ENCODE measurements around the gene ZDHHC24.

The ZDHHC24 gene

DNA sequence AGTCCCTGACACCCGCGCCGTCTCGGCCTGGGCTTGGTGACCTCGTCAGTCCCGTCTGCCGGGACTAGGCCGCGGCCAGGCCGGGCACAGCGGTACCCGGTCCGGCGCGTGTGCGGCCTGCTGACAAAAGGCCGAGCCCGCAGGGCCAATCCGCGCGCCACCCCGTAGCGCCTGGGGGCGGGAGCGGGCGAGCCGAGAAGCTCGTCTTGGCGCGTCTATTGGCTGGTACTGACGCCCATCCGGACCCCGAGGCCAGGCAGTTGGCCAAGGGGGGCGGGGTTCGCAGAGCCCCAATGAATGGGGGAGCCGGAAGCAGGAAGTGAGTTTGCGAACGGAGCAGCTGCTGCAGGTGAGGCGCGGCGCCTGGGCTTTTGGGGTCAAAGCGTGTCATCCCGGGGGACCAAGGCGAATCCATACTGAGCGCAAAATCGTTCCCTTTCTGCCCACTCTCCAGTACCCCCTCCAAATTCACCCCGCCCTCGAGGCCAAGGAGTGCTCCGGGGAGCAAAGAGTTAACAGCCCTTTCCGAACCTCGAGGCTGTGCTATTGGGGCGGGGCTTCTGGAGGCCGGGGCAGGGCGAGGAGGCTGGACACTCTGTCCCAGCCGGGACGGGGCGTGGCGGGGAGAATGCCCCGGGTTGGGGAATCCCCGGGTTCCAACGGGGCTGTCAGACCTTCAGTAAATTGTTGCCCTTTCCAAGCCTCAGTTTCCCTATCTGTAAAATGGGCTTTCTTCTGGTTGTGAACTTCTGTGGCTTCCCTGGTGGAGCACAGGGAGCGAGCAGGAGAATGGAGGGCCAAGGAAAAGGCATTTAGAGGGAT lies 65.5 kb downstream of the ZDHHC24 start, which contains the start of gene DPP3:
DPP3 (plus strand) TSS at position 318 of the 822 bp plus-strand sequence. CDS start 1,767 bp downstream, outside the sequence.
- ChIA-PET POLR2A (interaction anchor here (0.6 to 1.7 kb wide), 11 partner anchors 9 to 198 kb away, joined by 3 to 9 read pairs (median 5); partner anchors contain the start of genes BBS1, NPAS4, PELI3 and RBM4B), CTCF (interaction anchor here (0.6 to 5.8 kb wide), 8 partner anchors 11 to 198 kb away, joined by 3 to 66 read pairs (median 5); partner anchors contain the start of gene PELI3)
- TF ChIP-seq, protein P1, sequence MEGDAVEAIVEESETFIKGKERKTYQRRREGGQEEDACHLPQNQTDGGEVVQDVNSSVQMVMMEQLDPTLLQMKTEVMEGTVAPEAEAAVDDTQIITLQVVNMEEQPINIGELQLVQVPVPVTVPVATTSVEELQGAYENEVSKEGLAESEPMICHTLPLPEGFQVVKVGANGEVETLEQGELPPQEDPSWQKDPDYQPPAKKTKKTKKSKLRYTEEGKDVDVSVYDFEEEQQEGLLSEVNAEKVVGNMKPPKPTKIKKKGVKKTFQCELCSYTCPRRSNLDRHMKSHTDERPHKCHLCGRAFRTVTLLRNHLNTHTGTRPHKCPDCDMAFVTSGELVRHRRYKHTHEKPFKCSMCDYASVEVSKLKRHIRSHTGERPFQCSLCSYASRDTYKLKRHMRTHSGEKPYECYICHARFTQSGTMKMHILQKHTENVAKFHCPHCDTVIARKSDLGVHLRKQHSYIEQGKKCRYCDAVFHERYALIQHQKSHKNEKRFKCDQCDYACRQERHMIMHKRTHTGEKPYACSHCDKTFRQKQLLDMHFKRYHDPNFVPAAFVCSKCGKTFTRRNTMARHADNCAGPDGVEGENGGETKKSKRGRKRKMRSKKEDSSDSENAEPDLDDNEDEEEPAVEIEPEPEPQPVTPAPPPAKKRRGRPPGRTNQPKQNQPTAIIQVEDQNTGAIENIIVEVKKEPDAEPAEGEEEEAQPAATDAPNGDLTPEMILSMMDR (IDR thresholded peaks at IDR 0.05; ENCODE audit: insufficient read depth, low read length, missing control alignments) = no peak

DNA sequence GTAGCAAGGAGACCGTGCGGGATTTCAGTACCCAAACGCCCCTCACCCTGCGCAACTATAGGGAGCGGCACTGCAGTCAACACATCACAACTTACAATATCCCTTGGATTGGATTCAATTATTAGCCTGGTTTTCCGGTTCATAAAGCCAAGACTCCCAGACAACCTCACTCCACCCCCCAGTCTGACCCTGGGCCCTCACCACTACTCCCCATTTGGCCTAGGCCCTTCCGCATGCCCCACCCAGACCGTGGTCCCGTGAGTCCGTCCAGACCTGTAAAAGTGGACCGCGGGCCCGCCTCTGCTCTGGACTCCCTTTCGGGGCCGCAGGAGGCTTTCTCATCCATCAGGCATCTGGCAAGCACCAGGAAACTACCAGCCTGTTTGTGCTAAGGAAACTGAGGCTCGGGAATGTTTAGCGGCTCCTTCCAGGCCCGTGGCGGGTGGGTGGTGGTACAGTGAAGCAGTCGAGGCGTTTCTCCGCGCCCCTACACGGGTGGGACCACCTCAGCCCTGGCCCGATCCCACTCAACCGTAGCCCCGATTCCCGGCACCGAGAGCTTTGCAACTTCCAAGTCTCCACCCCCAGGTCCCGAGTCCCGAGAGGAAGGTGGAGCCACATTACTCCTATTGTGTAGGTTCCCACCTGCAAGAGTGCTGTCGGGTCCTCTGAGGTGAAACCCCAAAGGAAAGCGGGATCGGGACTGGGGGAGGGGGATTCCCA lies 66.3 kb downstream of the ZDHHC24 start:
- ChIA-PET CTCF (interaction anchor here (0.6 to 5.8 kb wide), 12 partner anchors 10 to 199 kb away, joined by 3 to 66 read pairs (median 4); partner anchors contain the start of genes PELI3 and RBM4B), POLR2A (interaction anchor here (0.9 to 1.7 kb wide), 9 partner anchors 9 to 199 kb away, joined by 3 to 9 read pairs (median 5); partner anchors contain the start of genes BBS1, PELI3 and RBM4B)
- DNase-seq (ENCODE audit: low read depth, low spot score) = no peak
- TF ChIP-seq, protein P1 (IDR thresholded peaks at IDR 0.05; ENCODE audit: insufficient read depth, low read length, missing control alignments) = no peak
- H3K4me3 ChIP-seq (ENCODE audit: low read depth, low read length) = peak overlapping the region; percentile 86

More for the DNA sequence above, 65.5 kb downstream of the ZDHHC24 start, which contains the start of gene DPP3:
- peak within 1 kb of the TSS; percentile 86 for H3K4me3 ChIP-seq (ENCODE audit: low read depth, low read length)
- peak; percentile 73 for DNase-seq (ENCODE audit: low read depth, low spot score)

DNA sequence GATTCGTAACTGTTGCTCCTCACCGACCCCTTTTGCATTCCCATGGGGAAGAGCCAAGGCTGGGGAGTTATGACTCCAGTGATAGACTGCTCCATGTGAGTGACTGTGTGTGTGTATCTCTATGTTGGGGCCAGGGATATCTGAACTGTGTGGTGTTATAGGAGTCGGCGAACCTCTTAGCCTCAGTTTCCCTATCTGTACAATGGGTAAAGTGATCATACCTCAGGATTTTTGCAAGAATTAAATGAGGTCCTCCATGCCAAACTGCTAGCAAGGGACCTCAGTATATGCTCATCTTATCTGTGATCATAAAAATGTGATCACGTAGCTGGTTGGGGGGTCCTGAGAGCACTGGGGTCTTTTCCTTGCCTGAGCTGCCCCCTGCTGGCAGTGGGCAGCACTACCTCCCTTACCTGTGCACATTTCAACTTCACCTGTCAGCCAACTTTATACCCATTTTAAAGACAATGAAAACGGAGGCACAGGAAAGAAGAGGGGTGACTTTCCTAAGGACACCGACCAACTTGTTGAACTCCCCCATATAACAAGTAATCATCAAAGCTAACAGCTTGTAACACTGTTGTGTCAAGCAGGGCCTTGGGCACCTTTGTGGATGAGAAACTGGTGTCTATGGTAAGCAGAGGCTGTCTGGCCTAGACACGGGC lies 67.0 kb downstream of the ZDHHC24 start:
- DNase-seq (ENCODE audit: low read depth, low spot score) = no peak
- H3K4me3 ChIP-seq (ENCODE audit: low read depth, low read length) = peak overlapping the region; percentile 86
- POLR2A ChIA-PET = no interaction called here
- TF ChIP-seq, protein P1 (IDR thresholded peaks at IDR 0.05; ENCODE audit: insufficient read depth, low read length, missing control alignments) = peak; percentile 71
- CTCF ChIA-PET = interaction anchor here (0.9 to 5.8 kb wide), 8 partner anchors 10 to 199 kb away, joined by 3 to 66 read pairs (median 4); partner anchors contain the start of genes PELI3 and RBM4B

DNA sequence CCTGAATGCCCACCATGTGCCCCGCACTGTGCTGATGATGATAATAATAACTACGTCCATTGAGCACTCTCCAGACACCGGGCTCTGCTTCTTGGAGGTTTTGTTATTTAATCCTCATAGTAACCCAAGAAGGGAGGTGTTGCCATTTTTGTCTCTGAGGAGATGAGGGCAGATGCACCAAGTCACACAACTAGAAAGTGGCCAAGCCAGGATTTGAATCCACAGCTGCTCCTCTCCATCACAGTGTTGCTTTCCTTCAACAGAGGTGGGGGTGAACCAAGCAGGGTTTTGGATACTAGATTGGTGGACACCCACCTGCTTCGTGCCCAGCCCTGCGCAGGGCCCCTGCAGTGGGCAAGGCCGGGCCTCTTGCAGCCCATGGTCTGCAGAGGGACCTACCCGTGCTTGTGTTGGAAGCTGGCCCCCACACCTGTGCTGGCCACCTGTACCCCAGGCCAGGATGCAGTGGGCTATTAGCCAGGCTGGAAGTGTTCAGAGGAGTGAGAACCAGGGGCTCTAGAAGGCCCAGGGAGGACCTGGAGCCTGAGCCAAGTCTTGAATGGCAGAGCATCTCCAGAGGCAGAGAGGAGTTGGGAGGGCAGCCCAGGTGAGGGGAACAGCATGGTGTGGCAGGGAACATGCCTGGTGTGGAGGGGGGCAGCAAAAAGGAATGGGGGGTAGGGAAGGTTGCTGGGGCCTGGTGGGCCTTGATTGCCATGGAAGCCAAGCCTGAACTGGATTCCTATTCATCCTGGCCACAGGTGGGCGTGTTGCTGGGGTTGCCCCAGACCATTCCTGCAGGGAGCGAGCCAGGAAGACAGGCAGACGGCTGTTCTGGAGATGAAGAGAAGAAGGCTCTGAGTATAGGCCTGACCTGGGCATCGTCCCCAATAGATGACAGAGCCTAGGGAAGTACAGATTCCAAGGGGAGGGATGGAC lies 68.3 kb downstream of the ZDHHC24 start:
- POLR2A ChIA-PET = no interaction called here
- no peak for DNase-seq (ENCODE audit: low read depth, low spot score)
- CTCF ChIA-PET = interaction anchor here (1.2 to 5.8 kb wide), 3 partner anchors 8 to 38 kb away, joined by 3 to 66 read pairs (median 3); partner anchors contain the start of gene PELI3
- no peak overlapping the region for H3K4me3 ChIP-seq (ENCODE audit: low read depth, low read length)
- TF ChIP-seq, protein P1 (IDR thresholded peaks at IDR 0.05; ENCODE audit: insufficient read depth, low read length, missing control alignments) = no peak

DNA sequence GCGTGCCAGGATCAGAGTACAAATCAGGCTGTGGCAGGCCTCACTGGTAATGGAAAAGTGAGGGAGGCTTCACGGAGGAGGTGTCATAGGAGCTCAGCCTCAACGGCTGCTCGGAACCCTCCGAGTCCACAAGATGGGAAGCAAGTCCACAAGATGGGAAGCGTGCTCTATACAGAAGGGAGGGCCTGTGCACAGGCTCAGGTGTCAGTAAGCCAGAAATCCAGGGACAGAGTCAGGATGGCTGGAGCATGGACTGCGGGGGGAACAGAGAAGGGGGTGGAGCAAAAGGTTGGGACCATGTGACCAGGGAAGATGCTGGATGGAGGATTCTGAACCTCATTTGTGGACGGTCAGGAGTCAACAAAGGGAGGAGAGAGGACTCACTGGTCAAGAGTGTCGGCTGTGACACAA lies 69.0 kb downstream of the ZDHHC24 start:
- CTCF ChIA-PET = interaction anchor here (0.9 to 5.8 kb wide), 3 partner anchors 8 to 69 kb away, joined by 3 to 66 read pairs (median 3); partner anchors contain the start of gene PELI3
- POLR2A ChIA-PET = no interaction called here

More for the DNA sequence above, 69.0 kb downstream of the ZDHHC24 start:
- H3K4me3 ChIP-seq (ENCODE audit: low read depth, low read length) = no peak overlapping the region
- TF ChIP-seq, protein P1 (IDR thresholded peaks at IDR 0.05; ENCODE audit: insufficient read depth, low read length, missing control alignments) = no peak
- no peak for DNase-seq (ENCODE audit: low read depth, low spot score)

Measured in AG04449 (cell line).